Muscle layer of duodenum (tissue), 2 donors: Measurements from ENCODE around the gene POLE2.

Experiments used
- H3K27ac ChIP-seq: one replicate; pipeline ENCODE4 v1.7.0; 2013; ENCODE audit warnings: mild to moderate bottlenecking, low read length
- H3K27me3 ChIP-seq: one replicate; pipeline ENCODE4 v1.7.0; 2013; ENCODE audit warnings: low read depth, mild to moderate bottlenecking, control low read depth, low read length
- H3K36me3 ChIP-seq, 2 donors: one replicate each; pipeline ENCODE4 v1.7.0; 2013; ENCODE audit warnings: low read length in 2 of 2, control low read depth in 1 of 2, mild to moderate bottlenecking in 1 of 2; ENCODE audit not compliant: insufficient read depth in 2 of 2, control insufficient read depth in 1 of 2
- H3K4me1 ChIP-seq, 2 donors: one replicate each; pipeline ENCODE4 v1.7.0; 2013; ENCODE audit warnings: low read length in 2 of 2, mild to moderate bottlenecking in 2 of 2, control low read depth in 1 of 2, moderate library complexity in 1 of 2; ENCODE audit not compliant: insufficient read depth in 2 of 2, control insufficient read depth in 1 of 2
- H3K4me3 ChIP-seq, 2 donors: one replicate each; pipeline ENCODE4 v1.7.0; 2013; ENCODE audit warnings: low read length in 2 of 2, low read depth in 1 of 2, mild to moderate bottlenecking in 1 of 2
- H3K9me3 ChIP-seq, 2 donors: one replicate each; pipeline ENCODE4 v1.7.0; 2013; ENCODE audit warnings: low read length in 2 of 2, control low read depth in 1 of 2, mild to moderate bottlenecking in 1 of 2; ENCODE audit not compliant: control insufficient read depth in 1 of 2
- donor health status: healthy.

POLE2 gene

GRCh38 chr14:49612671-49613070 lies 75.3 kb downstream of the POLE2 start:
- Histone ChIP-seq H3K4me3 (no peak overlapping the region), H3K27ac (no peak overlapping the region), H3K27me3 (no peaks in the 10 kb centered on the region), H3K9me3 (no peaks in the 10 kb centered on the region), H3K36me3 (peaks cover 0 to 1% of the 10 kb centered on the region in 2 donors), H3K4me1 (no peaks in the 10 kb centered on the region)

GRCh38 chr14:49612251-49612650 lies 75.8 kb downstream of the POLE2 start:
- Histone ChIP-seq H3K4me3 (no peak overlapping the region), H3K4me1 (no peaks in the 10 kb centered on the region), H3K27me3 (no peaks in the 10 kb centered on the region), H3K27ac (no peak overlapping the region), H3K36me3 (no peaks in the 10 kb centered on the region), H3K9me3 (no peaks in the 10 kb centered on the region)

DNA sequence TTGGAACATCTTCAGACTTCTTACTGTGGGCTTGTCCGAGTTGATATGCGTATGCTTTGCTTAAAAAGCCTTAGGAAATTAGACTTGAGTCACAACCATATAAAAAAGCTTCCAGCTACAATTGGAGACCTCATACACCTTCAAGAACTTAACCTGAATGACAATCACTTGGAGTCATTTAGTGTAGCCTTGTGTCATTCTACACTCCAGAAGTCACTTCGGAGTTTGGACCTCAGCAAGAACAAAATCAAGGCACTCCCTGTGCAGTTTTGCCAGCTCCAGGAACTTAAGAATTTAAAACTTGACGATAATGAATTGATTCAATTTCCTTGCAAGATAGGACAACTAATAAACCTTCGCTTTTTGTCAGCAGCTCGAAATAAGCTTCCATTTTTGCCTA lies 80.4 kb downstream of the POLE2 start:
- H3K27ac ChIP-seq, result no peak overlapping the region
- no peaks in the 10 kb centered on the region for H3K27me3 ChIP-seq
- no peaks in the 10 kb centered on the region for H3K9me3 ChIP-seq
- peaks cover 0 to 7% of the 10 kb centered on the region in 2 donors for H3K36me3 ChIP-seq
- H3K4me3 ChIP-seq, result no peak overlapping the region
- no peaks in the 10 kb centered on the region for H3K4me1 ChIP-seq

- Histone ChIP-seq H3K4me1 (peaks cover 0 to 5% of the 10 kb centered on the region in 2 donors), H3K27me3 (no peaks in the 10 kb centered on the region), H3K9me3 (no peaks in the 10 kb centered on the region), H3K4me3 (peak within 1 kb of the TSS; percentile 80 to 81), H3K36me3 (no peaks in the 10 kb centered on the region), H3K27ac (peak within 1 kb of the TSS; percentile 83)
These were observed 89.3 kb downstream of the POLE2 start, which contains the start of gene LRR1 for GRCh38 chr14:49598485-49599300. Gene LRR1 (plus strand): TSS chr14:49598940. CDS start chr14:49599021, 81 bp downstream.

DNA sequence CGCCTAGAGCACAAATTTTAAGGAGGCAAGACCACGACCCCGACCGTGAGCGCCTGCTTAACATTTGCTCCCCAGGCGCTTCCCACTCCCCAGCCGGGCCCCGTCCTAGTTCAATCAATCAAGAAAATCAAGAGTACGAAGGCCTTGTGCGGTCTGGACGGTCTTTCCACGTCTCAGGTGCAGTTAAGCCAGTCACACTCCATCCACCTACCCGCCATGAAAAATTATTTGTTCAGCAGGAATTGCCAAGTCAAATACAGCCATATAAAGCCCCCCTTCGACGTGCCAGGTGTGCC lies 89.9 kb downstream of the POLE2 start:
- no peaks in the 10 kb centered on the region for H3K36me3 ChIP-seq
- peak overlapping the region; percentile 80 to 81 for H3K4me3 ChIP-seq
- peak overlapping the region; percentile 83 for H3K27ac ChIP-seq
- H3K9me3 ChIP-seq, result no peaks in the 10 kb centered on the region
- peaks cover 0 to 5% of the 10 kb centered on the region in 2 donors for H3K4me1 ChIP-seq
- no peaks in the 10 kb centered on the region for H3K27me3 ChIP-seq

DNA sequence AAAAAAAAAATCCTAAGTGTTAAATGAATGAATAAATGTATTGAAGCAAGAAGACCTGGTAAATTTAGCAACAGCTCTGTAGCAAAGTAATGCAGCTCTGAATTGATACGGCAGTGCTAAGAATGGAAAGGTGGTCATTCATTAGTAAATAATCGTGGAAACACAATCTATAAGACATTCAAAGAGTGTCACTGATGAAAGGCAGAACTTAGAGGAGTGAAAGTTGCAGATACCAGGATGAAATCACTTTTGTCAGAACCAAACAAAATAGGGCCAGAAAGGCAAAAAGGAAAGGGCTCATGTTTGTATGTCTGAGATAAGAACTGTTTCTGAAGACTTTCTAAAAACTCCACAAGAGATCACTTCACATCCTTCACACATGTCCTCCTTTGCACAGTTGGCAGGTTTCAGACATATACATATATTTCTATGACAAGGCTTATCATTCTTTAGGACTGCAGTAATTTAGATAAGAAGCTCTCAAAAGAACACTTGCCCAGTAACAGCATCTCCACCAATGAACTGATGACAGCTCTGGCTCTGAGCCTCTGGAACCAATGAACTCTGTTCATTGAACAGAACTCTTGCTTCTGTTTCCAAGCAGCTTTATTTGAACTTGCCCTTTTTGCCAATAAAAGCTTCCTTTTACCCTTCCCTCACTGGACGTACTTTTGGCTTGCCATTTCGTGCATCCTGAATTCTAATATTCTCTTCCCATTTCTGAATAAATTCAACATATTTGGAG lies 93.5 kb downstream of the POLE2 start:
- Histone ChIP-seq H3K4me3 (no peak overlapping the region), H3K27ac (no peak overlapping the region), H3K36me3 (no peaks in the 10 kb centered on the region), H3K4me1 (peaks cover 0 to 5% of the 10 kb centered on the region in 2 donors), H3K27me3 (no peaks in the 10 kb centered on the region), H3K9me3 (no peaks in the 10 kb centered on the region)
